ENCODE measurements around the gene PARD3B.

DNA sequence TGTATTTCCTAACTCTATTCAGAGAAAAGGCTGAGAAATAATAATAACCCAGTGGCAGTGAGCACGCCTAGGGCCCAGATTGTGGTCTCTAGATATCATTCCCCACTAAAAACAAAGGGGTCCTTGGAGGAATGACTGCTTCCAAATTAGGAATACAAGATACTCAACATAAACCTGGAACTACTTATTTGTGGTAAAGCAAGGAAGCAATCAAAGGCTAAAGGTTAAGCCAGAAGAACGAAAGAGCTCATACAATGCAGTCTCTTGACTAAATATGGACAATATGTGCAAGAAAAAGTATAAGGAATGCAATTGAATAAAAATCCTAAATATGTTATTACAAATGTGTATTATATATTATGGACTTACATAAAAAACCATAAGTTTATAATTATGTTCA is 883.5 kb downstream of the PARD3B start:
- TF ChIP-seq POLR2AphosphoS2 (IDR thresholded peaks at IDR 0.05; ENCODE audit: low read depth, low read length) = no peak
- TF ChIP-seq, protein P1, sequence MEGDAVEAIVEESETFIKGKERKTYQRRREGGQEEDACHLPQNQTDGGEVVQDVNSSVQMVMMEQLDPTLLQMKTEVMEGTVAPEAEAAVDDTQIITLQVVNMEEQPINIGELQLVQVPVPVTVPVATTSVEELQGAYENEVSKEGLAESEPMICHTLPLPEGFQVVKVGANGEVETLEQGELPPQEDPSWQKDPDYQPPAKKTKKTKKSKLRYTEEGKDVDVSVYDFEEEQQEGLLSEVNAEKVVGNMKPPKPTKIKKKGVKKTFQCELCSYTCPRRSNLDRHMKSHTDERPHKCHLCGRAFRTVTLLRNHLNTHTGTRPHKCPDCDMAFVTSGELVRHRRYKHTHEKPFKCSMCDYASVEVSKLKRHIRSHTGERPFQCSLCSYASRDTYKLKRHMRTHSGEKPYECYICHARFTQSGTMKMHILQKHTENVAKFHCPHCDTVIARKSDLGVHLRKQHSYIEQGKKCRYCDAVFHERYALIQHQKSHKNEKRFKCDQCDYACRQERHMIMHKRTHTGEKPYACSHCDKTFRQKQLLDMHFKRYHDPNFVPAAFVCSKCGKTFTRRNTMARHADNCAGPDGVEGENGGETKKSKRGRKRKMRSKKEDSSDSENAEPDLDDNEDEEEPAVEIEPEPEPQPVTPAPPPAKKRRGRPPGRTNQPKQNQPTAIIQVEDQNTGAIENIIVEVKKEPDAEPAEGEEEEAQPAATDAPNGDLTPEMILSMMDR (IDR thresholded peaks at IDR 0.05 in 2 of 3, conservative IDR thresholded peaks at IDR 0.05 in 1 of 3; ENCODE audit: control insufficient read depth in 2 of 3, extremely low read depth in 1 of 3, insufficient read depth in 1 of 3, low read depth in 3 of 3, low read length in 3 of 3) = no peak
- no peak for TF ChIP-seq POU2F2 (IDR thresholded peaks at IDR 0.05; ENCODE audit: borderline replicate concordance, low read depth, low read length)
- no peak for TF ChIP-seq KAT2A (conservative IDR thresholded peaks at IDR 0.05; ENCODE audit: control insufficient read depth, low read depth, low read length)
- no peak for TF ChIP-seq HCFC1 (IDR thresholded peaks at IDR 0.05; ENCODE audit: low read length)
- no peak for TF ChIP-seq NRF1 (conservative IDR thresholded peaks at IDR 0.05; ENCODE audit: low read depth, low read length)
- TF ChIP-seq SPI1 (IDR thresholded peaks at IDR 0.05; ENCODE audit: borderline replicate concordance, insufficient read depth, low read depth, low read length) = no peak
